ENCODE results near the gene FOSL1.

Gene FOSL1

DNA sequence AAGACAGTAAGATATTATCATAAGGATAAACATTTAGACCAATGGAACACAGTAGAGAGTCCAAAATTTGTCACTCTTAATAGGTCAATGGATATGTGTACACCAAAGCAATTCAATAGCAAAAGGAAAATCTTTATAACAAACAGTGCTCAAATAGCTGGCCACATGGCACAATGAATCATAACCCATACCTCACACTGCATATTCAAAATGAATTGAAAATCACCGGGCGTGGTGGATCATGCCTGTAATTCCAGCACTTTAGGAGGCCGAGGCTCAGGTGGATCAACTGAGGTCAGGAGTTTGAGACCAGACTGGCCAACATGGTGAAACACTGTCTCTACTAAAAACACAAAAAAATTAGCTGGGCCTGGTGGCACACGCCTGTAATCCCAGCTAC, 58.0 kb downstream of the FOSL1 start:
- in situ Hi-C loops (cut with MboI; ENCODE audit: low pct_unique_long_range_greater_than_20kb, low sequenced_read_pairs, unreplicated experiment), result no loop called here
- DNase-seq (ENCODE audit: low spot score), result no peak
- TF ChIP-seq, protein P1, sequence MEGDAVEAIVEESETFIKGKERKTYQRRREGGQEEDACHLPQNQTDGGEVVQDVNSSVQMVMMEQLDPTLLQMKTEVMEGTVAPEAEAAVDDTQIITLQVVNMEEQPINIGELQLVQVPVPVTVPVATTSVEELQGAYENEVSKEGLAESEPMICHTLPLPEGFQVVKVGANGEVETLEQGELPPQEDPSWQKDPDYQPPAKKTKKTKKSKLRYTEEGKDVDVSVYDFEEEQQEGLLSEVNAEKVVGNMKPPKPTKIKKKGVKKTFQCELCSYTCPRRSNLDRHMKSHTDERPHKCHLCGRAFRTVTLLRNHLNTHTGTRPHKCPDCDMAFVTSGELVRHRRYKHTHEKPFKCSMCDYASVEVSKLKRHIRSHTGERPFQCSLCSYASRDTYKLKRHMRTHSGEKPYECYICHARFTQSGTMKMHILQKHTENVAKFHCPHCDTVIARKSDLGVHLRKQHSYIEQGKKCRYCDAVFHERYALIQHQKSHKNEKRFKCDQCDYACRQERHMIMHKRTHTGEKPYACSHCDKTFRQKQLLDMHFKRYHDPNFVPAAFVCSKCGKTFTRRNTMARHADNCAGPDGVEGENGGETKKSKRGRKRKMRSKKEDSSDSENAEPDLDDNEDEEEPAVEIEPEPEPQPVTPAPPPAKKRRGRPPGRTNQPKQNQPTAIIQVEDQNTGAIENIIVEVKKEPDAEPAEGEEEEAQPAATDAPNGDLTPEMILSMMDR (IDR thresholded peaks at IDR 0.05; ENCODE audit: extremely low read depth, insufficient read depth, missing control alignments), result no peak
